Fibroblast of peridontal ligament (primary cell): ENCODE results near the gene RETREG1.
"Not testable (repeated sequence)": the region's sequence is repeated elsewhere in the genome, so short reads cannot be mapped to it uniquely, and the experiment has no call there.

Experiments
- DNase-seq: peaks from one replicate; pipeline ENCODE4 v3.0.0-alpha.2; 2010; ENCODE audit errors: extremely low read depth

RETREG1 gene

DNA sequence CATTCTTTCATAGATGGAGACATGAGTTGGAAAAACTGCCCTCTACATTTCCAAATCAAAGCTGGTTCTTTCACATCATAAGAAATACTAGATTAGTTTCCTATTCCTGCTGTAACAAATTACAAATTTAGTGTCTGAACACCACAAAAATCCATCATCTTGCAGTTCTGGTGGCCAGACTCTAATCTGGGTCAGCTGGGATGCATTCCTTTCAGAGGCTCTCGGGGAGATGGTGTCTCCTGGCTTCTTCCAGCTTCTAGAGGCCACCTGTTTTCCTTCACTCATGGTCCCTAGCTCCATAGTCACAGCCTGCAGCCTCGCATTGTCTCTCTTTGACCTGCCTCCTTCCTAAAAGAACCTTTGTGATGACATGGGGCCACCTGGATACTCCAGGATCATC lies 65.2 kb downstream of the RETREG1 start:
- no peak for DNase-seq

DNA sequence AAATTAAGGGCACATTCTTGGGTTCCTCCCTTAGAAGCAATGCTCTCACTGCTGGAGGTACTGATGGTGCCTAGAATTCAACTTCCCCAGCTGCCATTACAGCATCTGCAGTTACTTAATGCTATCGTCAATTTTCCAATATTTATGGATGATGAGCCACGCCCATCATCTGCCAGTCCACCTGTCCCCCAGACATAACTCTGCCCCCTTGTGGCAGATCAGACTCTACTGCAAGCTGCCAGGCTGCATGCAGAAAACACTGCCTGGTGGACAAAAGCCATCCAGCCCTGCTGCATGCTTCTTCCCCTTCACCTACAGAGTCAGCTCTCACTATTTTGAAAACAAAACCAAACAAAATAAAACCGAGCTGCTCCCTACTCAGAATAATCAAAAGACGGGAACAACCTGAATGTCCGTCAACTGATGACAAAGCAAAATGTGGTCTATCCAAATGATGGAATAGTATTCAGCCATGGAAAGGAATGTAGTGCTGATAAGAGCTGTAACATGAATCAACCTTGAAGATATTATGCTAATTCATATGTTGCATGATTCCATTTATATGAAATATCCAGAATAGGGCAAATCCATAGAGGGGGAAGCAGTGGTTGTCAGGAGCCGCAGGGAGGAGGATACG lies 66.4 kb downstream of the RETREG1 start:
- peak; percentile 29 for DNase-seq

DNA sequence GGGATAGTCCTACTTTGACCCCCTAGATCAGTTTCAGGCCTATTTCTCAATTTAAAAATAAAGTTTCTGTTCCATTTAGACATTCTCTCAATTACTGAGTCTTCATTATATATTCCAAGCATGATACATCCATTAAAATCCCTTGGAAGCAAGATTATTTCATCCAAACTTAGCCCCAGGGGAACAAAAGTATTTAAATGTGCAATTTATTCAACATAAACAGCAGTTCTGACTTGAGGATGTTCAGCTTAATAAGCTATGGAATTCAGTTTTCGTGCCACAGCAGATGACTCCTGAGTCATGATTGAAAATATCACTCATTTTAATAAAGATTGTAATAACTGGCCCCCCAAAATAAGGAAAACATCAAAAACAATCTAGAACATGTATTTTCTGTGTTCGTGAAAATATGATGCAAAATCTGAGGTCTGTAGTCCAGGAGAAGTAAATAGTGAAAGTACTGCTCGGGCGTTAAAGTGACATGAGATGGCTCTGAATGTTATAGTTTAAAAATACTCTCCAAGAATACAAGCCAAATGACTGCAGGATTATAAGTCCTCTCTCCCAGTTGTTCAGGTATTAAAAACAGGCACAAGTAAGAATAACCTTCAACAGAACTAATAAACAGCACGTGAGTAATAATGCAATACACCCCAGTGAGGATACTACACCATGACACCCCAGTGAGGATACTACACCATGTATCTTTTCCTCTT lies 67.1 kb downstream of the RETREG1 start:
- peak; percentile 79 for DNase-seq

DNA sequence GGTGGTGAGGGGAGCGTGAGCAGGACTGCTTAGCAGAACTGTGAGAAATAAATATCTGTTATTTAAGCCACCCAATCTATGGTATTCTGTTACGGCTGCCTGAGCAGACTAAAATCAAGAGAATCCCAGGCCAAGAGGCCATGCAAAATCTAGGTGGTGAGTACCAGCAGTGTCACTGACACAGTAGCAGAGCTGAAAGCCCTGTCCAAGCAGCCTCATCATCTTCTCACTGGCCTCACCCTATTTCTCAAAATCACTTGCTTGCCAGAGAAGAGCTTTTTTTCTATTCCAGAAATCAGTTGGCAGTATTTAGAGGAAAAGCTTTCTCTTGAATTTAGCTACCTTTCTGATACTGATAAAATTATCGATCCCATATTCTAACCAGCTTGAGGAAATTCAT lies 68.0 kb downstream of the RETREG1 start:
- no peak for DNase-seq

DNA sequence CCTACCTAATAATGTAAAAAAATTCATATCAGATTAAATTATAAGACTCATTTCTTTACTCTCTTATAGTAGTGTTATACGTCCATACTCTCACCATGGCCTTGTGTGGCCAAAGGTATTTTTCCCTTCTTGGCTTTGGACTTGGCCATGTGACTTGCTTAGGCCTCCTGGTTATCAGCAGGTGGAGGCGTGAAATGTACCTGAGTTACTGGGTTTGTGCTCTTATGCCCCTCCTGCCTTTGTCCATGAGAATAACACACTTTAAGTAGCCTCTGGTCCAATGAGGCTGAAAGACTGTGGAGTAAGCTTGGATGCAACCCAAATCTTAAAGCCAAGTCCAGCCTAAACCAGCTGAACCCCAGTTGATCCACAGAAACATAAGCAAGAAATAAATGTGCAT lies 68.7 kb downstream of the RETREG1 start:
- DNase-seq, result no peak

DNA sequence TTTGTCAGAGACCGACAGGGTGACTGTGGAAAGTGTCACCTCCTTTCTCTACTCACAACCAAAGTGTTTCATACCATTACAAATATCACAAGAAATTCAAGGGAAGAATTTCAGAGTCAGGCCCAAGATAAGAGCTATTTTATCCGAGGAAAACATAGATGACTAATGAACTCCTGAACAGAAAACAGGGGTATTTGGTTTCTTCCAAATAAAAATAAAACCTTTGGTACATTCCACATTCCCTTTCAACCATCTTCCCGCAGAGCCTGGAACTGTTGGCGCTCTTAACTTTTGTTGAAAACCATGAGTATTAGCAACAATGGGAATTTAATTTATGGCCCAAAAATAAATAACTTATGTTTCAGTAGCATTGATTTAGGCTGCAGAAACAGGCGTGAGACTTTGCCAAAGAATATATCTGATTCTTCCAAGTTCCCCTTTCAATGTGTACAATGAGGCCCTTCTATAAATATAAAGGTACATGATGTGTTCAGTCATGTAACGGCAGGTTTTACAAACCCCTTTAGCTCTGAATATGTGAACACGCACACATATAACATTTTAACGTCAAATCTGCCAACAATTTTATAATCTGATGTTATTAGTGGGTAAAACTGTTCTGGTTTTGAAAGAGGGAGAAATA lies 69.5 kb downstream of the RETREG1 start:
- DNase-seq, result no peak

DNA sequence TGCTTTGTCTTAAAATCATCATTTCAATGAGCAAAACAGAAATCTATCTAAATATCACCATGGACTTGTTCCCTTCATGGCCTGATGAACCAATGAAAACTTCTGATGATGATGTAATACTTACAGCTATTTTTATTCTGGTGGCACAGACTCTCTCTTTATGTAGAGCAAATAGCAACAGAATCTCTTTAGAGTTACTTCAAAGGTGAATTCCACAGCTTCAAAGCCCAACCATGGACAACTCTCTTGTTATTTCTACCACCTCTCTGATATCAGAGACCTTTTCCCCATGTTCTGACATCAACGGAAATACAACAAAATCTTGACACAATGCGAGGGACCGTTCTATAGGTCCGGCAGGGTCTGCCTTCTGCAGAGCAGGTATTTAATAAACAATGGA lies 70.1 kb downstream of the RETREG1 start:
- DNase-seq, result no peak

DNA sequence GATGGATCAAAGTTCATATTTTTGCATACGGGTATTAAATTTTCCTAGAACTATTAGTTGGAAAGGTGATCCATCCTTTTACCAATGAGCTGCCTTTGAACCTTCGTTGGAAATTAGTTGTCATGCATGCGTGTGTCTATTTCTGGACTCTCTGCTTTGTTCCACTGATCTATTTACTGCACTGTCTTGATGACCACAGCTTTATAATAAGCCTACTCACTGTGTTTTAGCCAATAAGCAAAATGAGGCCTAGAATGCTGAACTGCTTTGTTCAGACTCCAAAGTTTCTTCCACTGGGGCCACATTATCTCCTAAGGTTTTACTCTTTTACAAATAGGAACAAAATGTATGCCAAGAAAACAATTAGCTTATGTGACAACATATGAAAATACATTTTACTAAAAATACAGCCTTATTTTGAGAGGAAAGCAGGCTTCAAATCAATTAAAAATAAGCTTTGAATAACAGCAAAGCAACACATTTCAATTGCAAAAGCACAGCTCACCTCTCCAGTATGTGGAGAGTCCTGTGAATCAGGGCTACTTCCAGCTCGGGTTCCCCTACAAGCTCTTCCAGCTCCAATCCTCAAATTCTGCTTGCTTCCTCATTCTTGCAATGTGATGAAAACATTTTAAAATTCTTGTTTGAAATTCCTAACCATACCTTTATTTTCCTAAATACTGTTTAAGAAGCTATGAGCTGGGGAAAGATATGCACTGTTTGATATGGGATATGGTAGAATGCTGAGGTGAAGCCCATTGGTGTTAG lies 72.0 kb downstream of the RETREG1 start:
- no peak for DNase-seq

DNA sequence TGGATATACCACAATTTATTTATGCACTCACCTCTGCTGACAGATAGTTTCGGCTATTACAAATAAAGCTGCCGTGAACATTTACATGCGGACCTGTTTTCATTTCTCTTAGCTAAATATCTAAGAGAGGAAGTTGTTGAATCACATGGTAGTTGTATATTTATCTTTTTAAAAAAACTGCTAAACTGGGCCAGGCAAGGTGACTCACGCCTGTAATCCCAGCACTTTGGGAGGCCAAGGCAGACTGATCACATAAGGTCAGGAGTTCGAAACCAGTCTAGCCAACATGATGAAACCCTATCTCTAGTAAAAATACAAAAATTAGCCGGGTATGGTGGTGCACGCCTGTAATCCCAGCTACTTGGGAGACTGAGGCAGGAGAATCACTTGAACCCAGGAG lies 73.6 kb downstream of the RETREG1 start:
- DNase-seq, result peak; percentile 54

DNA sequence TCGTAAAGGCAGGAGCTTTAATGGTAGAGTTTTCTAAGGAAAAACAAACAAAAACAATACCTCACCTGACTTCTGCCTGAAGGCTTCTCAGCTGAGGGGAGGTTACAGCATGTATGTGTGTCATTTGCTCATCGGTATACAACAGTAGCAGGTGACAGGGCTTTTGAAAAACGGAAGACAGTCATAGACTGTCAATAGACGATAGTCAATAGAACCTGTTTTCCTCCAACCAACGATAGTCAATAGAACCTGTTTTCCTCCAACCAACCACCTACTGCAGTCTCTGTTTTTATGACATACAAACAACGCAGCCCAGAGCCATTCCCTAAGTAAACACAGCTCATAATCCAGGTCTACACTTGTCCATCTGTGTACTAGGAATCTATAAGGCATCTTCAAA lies 74.6 kb downstream of the RETREG1 start:
- DNase-seq, result no peak

DNA sequence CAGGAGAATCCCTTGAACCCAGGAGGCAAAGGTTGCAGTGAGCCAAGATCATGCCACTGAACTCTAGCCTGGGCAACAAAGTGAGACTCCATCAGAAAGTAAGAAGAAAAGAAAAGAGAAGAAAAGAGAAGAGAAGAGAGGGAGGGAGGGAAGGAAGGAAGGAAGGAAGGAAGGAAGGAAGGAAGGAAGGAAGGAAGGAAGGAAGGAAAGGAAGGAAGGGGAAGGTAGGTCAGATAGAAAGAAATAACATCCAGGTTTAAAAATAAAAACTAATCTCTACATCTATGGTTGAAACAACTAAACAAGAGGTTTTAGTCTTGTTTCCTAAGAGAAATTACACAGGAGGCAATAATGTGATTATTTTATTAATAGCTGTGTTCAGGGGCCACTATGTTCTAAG lies 75.2 kb downstream of the RETREG1 start:
- not testable (repeated sequence) for DNase-seq

DNA sequence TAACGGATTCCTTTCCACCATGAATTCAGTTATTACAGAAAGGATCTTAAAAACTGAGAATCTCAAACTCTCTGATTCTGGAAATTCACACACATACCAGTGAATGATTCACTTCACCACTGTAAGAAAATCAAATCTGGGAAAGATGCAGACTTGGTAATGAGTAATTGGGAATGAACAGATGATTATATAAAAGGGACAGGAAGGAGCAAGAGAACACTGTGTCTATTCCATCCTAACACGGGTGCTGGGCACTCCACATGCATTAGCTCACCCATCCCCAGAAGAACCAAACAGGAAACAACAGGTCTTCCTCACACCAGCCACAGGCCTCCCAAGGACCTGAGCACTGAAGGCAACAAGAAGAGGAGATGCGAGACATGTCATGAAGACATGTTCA lies 76.4 kb downstream of the RETREG1 start:
- DNase-seq, result peak; percentile 76

DNA sequence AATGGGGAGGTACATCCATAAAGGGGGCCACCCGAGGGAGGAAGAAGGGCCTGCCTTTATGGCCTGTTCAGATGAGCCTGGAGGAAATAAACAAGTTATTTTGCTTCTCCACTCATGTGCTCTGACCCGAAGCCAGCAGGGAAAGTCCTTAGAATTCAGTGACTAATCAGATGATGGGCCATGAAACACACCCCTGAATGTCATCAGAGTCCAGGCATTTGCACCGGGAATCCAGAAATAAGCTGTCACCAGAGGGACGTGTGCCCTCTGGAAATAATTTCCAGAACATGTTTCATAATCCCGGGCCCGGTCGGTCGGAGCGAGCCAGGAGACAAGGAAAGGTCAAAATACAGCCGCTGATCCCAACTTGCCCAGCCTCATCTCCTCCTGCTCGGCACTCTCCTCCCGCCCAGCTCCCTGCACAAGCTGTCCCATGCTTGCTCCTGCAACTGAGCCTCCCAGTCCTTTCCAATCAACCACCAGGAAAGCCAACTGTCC lies 77.6 kb downstream of the RETREG1 start:
- peak; percentile 74 for DNase-seq

DNA sequence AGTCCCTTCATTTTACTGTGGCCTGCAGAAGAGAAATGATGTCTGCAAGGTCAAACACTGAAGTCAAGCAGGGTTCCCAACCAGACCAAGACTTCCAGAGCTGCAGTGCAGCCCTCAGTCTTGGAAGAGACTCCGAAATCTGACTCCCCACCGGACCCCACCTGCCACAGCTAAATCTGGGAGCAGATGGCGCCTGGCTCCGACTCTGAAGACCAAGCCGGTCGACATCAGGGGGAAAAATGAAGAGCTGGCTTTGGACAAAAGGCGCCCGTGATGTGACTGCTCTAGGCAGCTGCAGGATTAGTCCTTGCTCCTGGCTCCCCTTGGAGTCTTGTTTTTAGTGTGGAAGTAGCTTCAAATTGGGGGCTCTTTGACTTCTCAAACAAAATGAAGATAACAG lies 78.8 kb downstream of the RETREG1 start:
- DNase-seq, result no peak

DNA sequence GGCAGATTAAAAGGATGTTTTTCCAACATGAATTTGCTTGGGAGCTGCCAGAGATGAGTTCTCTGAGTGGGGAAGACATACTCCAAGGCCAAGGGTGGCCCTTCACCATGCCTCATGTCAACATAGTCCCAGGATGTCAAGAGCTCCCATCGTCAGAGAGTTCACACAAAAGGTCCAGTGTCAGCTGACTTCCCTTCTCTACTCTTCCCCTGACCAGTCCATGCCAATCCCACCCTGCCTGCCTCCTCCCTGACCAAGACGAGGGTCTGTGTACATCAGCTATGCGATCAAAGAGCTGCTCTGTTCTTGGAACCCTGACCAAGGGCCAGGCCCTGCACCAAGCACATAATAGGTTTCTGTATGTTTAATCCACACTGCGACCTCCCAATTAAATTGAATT lies 80.0 kb downstream of the RETREG1 start:
- DNase-seq, result no peak

DNA sequence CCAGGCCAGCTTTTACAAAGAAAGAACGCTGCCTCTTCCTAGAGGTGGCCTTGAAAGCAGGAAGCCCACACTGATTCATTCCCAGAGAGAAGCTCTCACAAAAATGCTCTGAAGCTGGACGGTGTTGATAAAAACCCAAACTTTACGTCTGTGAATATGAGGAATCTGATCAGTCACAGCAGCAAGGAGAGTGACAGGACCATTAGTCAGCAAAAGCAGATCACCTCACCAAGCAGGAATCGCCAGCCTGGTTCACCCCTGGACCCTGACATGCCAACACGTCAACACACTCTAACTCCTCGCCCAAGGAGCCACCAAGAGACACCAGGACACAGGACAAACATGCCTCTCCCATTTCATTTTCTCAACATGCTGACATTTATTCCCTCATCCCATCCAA lies 80.6 kb downstream of the RETREG1 start:
- no peak for DNase-seq

DNA sequence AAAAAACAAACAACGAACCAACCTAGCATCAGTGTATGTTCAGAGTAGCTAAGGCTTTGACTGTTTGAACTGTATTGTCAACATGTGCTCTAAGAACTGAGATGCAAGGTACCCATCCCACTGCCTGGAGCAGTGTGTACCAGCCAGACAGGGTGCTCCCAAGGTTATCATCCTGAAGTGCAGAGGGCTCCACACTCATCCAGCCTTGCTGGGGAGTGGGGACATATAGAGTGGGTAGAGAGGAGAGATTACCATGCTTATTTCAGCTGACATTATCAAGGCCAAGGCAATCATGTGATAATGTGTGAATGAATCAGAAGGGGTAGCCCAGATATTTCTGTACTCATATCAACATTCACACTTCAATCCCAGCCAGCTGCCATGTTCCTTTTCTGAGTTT lies 82.5 kb downstream of the RETREG1 start:
- no peak for DNase-seq

DNA sequence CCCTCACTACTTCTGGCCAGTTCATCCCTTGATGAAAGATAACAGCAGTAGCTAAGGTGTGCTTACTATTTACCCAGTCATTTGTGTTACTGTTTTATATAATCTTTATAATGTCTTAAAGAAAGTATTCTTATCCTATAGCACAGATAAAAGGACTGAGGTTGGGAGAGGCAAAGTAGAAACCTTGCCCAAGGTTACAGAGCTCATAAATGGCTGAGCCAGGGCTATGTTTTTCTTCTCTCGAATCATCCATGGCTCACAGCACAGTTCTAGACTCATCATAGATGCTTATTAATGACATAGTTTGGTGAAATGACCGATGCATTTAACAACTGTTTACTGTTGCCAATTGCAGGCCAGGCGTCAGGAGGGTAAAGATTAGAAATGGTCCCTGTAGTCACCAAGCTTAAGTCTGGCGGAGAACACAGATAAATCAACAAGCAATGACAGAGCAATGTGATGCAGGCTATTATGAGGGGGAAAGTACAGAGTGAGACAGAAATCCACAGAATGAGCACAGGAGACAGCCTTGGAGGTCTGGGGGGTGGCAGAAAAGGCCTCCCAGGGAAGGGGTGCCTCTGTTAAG lies 85.6 kb downstream of the RETREG1 start:
- no peak for DNase-seq

DNA sequence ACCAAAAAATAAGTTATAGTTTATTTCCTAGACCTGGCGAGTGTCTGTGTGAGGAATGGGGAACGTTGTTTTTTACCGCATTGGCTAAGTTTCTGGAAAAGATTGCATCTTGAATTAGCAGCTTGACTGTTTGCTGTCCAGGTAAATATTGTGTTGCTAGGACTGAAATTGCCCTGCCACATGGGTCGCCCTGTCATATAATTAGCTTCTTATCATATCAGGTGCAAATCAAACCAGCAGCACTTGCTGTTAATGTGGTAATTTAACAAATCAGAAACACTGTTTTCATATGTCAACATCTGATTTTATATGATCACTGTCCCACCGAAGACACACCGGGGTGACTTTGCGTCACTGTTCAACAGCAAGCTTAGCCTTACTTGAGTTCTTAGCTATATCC lies 87.5 kb downstream of the RETREG1 start:
- DNase-seq, result no peak

DNA sequence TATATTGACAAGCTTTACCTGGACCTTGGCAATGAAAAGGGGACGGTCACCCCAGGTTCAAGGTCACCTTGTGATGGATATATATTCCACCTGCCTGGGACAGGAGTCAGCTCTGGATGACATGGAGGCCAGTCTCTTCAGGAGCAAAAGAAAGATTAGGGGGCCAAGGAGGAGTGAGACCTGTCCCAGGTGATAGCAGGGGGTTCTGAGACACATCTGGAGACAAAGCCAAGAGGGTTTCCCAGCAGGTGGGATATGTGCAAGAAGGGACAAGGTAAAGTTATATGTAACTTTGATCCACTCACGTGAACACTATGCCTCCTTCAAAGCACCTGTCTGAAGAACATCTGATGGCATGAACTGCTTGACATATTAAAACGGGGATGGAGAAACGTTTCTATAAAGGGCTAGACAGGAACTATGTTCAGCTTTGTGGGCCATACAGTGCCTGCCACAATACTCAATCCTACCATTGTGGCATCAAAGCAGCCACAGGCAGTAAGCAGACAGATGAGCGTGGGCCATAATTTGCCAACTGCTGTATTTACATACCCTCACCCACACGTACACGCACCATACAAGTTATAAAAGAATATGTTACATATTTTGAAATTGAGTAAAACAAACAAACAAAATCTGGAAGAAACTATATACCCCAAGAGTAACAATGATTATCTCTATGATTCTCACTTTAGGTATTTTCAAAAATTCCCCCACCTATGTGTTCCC lies 88.3 kb downstream of the RETREG1 start:
- no peak for DNase-seq

DNA sequence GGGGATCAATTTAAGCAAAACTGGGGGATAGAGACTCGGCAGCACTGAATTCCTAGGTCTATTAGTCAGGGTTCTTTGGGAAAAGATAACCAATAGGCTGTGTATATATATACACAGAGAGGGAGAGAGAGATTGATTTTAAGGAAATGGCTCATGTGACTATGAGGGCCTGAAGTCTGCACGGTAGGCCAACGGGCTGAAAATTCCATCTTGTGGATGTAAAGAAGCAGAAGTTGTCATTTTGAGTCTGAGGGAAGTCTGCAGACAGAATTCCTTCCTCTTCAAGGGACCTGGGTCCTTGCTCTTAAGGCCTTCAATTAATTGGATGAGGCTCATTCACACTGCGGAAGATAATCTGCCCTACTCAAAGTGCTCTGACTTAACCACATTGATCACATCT lies 91.1 kb downstream of the RETREG1 start:
- no peak for DNase-seq
